ENCODE data around the gene SCTR. TPM values are rescaled to one million over a fixed set of nuclear protein-coding genes. Genes with fewer than 3 reads are reported as not detected.

Gene SCTR
- total and polyA plus RNA-seq, 2 of the 8 experiments (the other 6 are each of a cell fraction or from before 2014, with no cell fraction given), result 0.15 TPM; not detected in 1

DNA sequence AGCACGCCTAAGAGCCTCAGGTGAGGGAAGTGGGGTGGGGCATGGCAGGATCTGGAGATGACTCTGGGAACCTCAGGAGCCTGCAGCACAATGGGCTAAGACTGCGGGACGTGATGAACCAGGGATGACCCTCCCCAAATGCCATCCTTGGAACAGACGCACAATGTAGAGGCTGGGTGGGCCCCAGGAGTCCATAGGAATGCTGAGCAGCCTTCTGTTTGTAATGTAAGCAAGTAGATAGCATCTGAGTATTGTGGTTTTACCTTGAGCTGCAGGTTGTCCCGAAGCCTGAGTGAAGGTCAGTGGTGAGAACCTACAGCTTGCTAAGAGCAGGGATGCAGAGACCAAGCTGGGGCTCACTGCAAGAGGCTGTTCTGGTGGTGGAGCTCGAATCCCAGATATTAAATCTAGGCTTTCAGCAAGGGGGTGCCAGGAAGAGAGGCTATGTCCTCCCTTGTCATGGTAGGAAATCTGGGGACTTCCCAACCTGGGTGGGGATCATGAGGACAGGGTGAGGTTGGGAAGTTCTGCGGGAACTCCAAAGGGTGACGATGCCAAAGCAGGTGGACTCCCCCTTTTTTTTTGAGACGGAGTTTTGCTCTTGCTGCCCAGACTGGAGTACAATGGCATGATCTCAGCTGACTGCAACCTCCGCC lies 5.8 kb downstream of the SCTR start:
- Histone ChIP-seq H2BK12ac (ENCODE audit: low read depth, low read length) (no peak overlapping the region), H3K14ac (ENCODE audit: insufficient read length) (no peak overlapping the region), H3K4ac (replicated peaks; ENCODE audit: insufficient read length, low read depth, low read length) (no peak overlapping the region), H4K8ac (ENCODE audit: extremely low read depth, insufficient read depth, low read length) (no peak overlapping the region), H3K27me3 (replicated peaks in 1 of 4; ENCODE audit: control insufficient read depth in 3 of 4, extremely low read depth in 1 of 4, insufficient read depth in 3 of 4, low read length in 3 of 4) (peaks cover 10 to 17% (median 14%) of the 10 kb centered on the region in 4 experiments), H3K79me2 (ENCODE audit: control insufficient read depth in 1 of 2, insufficient read depth in 2 of 2, low read length in 2 of 2) (no peaks in the 10 kb centered on the region), H2BK15ac (ENCODE audit: low read length) (0 out of 2 replicates have a peak overlapping the region, but pooled peaks have one; percentile 46), H2BK120ac (replicated peaks; ENCODE audit: low read depth, low read length) (no peak overlapping the region), H3K18ac (ENCODE audit: extremely low read depth, low read length) (no peak overlapping the region), H3K23ac (ENCODE audit: insufficient read length) (no peak overlapping the region), H3K9me3 (ENCODE audit: insufficient read depth in 2 of 2, low read depth in 1 of 2, low read length in 1 of 2) (no peaks in the 10 kb centered on the region), H3K79me1 (ENCODE audit: low read depth, low read length) (no peaks in the 10 kb centered on the region), H2BK20ac (ENCODE audit: low read length) (no peak overlapping the region), H2AK5ac (ENCODE audit: low read depth, low read length) (no peak overlapping the region), H3K4me3 (ENCODE audit: extremely low read depth in 1 of 4, insufficient read depth in 2 of 4, low read depth in 3 of 4, low read length in 4 of 4) (no peak overlapping the region), H3K4me1 (replicated peaks in 1 of 4; ENCODE audit: control insufficient read depth in 3 of 4, insufficient read depth in 4 of 4, low read length in 3 of 4) (peaks cover 0 to 3% (median 0%) of the 10 kb centered on the region in 4 experiments; a peak in 2 of 7 replicates), H3K56ac (replicated peaks; ENCODE audit: insufficient read length, low read depth, low read length) (no peak overlapping the region), H3K36me3 (ENCODE audit: control insufficient read depth in 2 of 4, insufficient read depth in 4 of 4, low read length in 3 of 4) (no peaks in the 10 kb centered on the region), H3K9ac (replicated peaks in 1 of 4; ENCODE audit: extremely low read depth in 1 of 4, low read depth in 3 of 4, low read length in 3 of 4) (no peak overlapping the region), H4K20me1 (replicated peaks in 1 of 2; ENCODE audit: control insufficient read depth in 1 of 2, insufficient read depth in 2 of 2, low read length in 2 of 2) (no peaks in the 10 kb centered on the region), H2AFZ (ENCODE audit: low read length) (no peak overlapping the region), H4K91ac (replicated peaks; ENCODE audit: insufficient read length, low read length) (no peak overlapping the region), H3K27ac (ENCODE audit: low read depth, low read length) (no peak overlapping the region), H2BK5ac (ENCODE audit: low read depth, low read length) (no peak overlapping the region), H3K23me2 (ENCODE audit: low read depth, low read length) (peaks cover 2% of the 10 kb centered on the region; the same call in 1 of the 2 replicates), H3K4me2 (ENCODE audit: insufficient read depth in 1 of 2, low read depth in 2 of 2, low read length in 2 of 2) (no peak overlapping the region), H4K5ac (ENCODE audit: insufficient read length, low read depth, low read length) (no peak overlapping the region)
- no peak for DNase-seq (ENCODE audit: low read depth in 1 of 2, low spot score in 2 of 2)
- FAIRE-seq, result no peak
- ChIA-PET POLR2A (ENCODE audit: partially characterized antibody) (no interaction called here), CTCF (ENCODE audit: partially characterized antibody) (interaction anchor here (0.6 to 5.3 kb wide), 13 partner anchors 11 to 677 kb away, joined by 3 to 52 read pairs (median 4); no protein-coding TSS in a partner anchor)
- 90% methylated on average over 9 of the region's 10 CpGs; no CpG with 5 or more reads in 1 of the 2 experiments for WGBS, 2 experiments (ENCODE audit: extremely low coverage in 1 of 2, insufficient coverage in 1 of 2, insufficient read length in 1 of 2, insufficient replicate concordance in 2 of 2, low coverage in 1 of 2, low lambda C conversion rate in 2 of 2, missing lambda C conversion rate in 1 of 2)
- TF ChIP-seq TAF7 (optimal IDR thresholded peaks at IDR 0.05; ENCODE audit: borderline replicate concordance, low read depth, low read length) (no peak), HDAC2 (IDR thresholded peaks at IDR 0.05; ENCODE audit: borderline replicate concordance in 1 of 2, low read depth in 2 of 2, low read length in 2 of 2) (no peak), SP1 (IDR thresholded peaks at IDR 0.05; ENCODE audit: low read depth, low read length) (no peak), BCL11A (IDR thresholded peaks at IDR 0.05; ENCODE audit: low read depth in 2 of 2, low read length in 2 of 2) (no peak), ASH2L (IDR thresholded peaks at IDR 0.05; ENCODE audit: low read length) (no peak), CREB1 (IDR thresholded peaks at IDR 0.05) (no peak), KDM1A (IDR thresholded peaks at IDR 0.05; ENCODE audit: borderline replicate concordance, low read length) (no peak)

Data from H1 (cell line).